Measurements from ENCODE around the gene HIP1R.

HIP1R gene

DNA sequence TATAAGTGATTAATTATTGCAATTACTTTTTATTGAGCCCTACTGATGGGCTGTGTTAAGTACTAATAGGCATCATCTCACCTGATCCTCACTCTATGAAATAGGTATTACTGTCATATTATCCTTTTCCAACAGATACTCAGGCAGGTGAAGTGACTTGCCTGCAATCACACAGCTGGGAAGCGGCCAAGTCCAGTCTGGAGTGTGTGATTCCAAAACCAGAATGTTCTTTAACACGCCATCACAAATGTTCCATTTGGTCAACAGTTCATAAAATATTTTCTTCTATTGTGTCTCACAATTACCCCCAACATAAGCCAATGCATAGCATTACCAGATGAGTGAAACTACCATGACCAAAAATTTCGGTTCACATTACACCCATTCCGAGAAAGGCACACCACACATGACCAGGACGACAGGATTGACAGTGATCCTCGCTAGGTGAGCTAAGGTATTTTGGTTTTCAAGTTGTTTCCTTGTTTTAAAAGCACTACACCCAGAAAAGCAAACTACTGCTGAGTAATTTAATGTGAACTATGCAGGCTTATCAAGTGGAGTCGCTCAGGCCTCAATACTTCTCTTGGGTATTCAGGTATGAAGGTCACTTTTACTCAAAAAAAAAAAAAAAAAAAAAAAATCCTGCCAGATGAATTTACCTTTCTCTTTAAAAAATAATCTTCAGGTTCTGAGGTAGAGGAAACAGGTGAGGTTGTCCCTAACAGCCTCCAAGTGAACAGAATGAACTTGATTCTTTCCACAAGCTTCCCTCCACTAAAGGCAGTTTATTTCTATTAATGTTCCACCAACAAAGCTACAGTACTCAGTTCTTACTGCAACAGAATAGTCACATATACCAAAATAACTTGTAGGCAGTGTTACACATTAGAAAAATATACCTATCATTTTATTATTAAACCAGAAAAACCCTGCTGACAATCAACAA lies 58.2 kb downstream of the HIP1R start:
- Histone ChIP-seq H3K4me3 (peak overlapping the region; percentile 87 to 95), H3K36me3 (no peaks in the 10 kb centered on the region), H3K27me3 (no peaks in the 10 kb centered on the region), H3K27ac (peak overlapping the region; percentile 90 to 95), H3K9me3 (no peaks in the 10 kb centered on the region), H3K4me1 (peaks cover 0 to 76% (median 52%) of the 10 kb centered on the region in 4 donors)
- TF ChIP-seq, protein P1, sequence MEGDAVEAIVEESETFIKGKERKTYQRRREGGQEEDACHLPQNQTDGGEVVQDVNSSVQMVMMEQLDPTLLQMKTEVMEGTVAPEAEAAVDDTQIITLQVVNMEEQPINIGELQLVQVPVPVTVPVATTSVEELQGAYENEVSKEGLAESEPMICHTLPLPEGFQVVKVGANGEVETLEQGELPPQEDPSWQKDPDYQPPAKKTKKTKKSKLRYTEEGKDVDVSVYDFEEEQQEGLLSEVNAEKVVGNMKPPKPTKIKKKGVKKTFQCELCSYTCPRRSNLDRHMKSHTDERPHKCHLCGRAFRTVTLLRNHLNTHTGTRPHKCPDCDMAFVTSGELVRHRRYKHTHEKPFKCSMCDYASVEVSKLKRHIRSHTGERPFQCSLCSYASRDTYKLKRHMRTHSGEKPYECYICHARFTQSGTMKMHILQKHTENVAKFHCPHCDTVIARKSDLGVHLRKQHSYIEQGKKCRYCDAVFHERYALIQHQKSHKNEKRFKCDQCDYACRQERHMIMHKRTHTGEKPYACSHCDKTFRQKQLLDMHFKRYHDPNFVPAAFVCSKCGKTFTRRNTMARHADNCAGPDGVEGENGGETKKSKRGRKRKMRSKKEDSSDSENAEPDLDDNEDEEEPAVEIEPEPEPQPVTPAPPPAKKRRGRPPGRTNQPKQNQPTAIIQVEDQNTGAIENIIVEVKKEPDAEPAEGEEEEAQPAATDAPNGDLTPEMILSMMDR (IDR thresholded peaks at IDR 0.05), result no peak
- no peak for DNase-seq
- intact Hi-C loops (cut with DNase I; ENCODE audit: low total_unique reads), result no loop called here

- H3K4me3 ChIP-seq, result peak overlapping the region; percentile 87 to 95
- no peaks in the 10 kb centered on the region for H3K27me3 ChIP-seq
- TF ChIP-seq, protein P1 (IDR thresholded peaks at IDR 0.05), result no peak
- no peak for DNase-seq
- peak overlapping the region; percentile 90 to 95 for H3K27ac ChIP-seq
- no peaks in the 10 kb centered on the region for H3K36me3 ChIP-seq
- intact Hi-C loops (cut with DNase I; ENCODE audit: low total_unique reads), result no loop called here
- no peaks in the 10 kb centered on the region for H3K9me3 ChIP-seq
- H3K4me1 ChIP-seq, result peaks cover 0 to 67% (median 42%) of the 10 kb centered on the region in 4 donors
Measured at GRCh38 chr12:122894193-122895121, 59.2 kb downstream of the HIP1R start.

- Histone ChIP-seq H3K27ac (peak overlapping the region; percentile 90 to 95), H3K9me3 (no peaks in the 10 kb centered on the region), H3K4me3 (peak overlapping the region; percentile 87 to 95), H3K4me1 (peaks cover 0 to 58% (median 36%) of the 10 kb centered on the region in 4 donors), H3K27me3 (no peaks in the 10 kb centered on the region), H3K36me3 (no peaks in the 10 kb centered on the region)
- intact Hi-C loops (cut with DNase I; ENCODE audit: low total_unique reads), result no loop called here
- TF ChIP-seq, protein P1 (IDR thresholded peaks at IDR 0.05), result no peak
- no peak for DNase-seq
Measured at GRCh38 chr12:122895320-122895703, 60.1 kb downstream of the HIP1R start.

- peak within 1 kb of the TSS; percentile 87 to 95 for H3K4me3 ChIP-seq
- intact Hi-C loops (cut with DNase I; ENCODE audit: low total_unique reads), result no loop called here
- no peaks in the 10 kb centered on the region for H3K9me3 ChIP-seq
- DNase-seq, result peak; percentile 64 to 87
- H3K36me3 ChIP-seq, result no peaks in the 10 kb centered on the region
- peak within 1 kb of the TSS; percentile 90 to 95 for H3K27ac ChIP-seq
- TF ChIP-seq, protein P1 (IDR thresholded peaks at IDR 0.05), result peak in 1 of 2 experiments; percentile 33
- peaks cover 0 to 51% (median 31%) of the 10 kb centered on the region in 4 donors for H3K4me1 ChIP-seq
- H3K27me3 ChIP-seq, result no peaks in the 10 kb centered on the region
Measured at GRCh38 chr12:122895704-122896636, 60.7 kb downstream of the HIP1R start, which contains the start of gene VPS37B. Gene VPS37B, minus strand, starts transcription at chr12:122896124. Its CDS starts 62 bp downstream, at chr12:122896062.
